SU-DHL-6 (cell line): ENCODE data around the gene ARHGEF16.

Experiments used
- CTCF ChIP-seq: fragments of 200-600 bp; sonication (generic); IDR thresholded peaks from one replicate; pipeline ENCODE4 v1.5.1; 2017; ENCODE audit warnings: antibody characterized with exemption, mild to moderate bottlenecking, low read length, moderate library complexity; ENCODE audit not compliant: insufficient read depth, poor library complexity, severe bottlenecking
- EZH2phosphoT487 ChIP-seq: fragments of 200-600 bp; sonication (generic), shearing (Covaris generic); conservative IDR thresholded peaks from 2 replicates; pipeline ENCODE4 v1.6.1; 2018; ENCODE audit warnings: mild to moderate bottlenecking, antibody characterized with exemption, low read length, moderate library complexity, mixed read lengths

GRCh38 chr1:3433596-3434320 lies 20.7 kb upstream of the ARHGEF16 start:
- no peak for TF ChIP-seq CTCF
- TF ChIP-seq EZH2phosphoT487 = no peak
